Measurements from ENCODE around the gene MOSMO.
"Not testable (repeated sequence)": the region's sequence is repeated elsewhere in the genome, so short reads cannot be mapped to it uniquely, and the experiment has no call there.

MOSMO gene

GRCh38 chr16:22098405-22099255 lies 90.7 kb downstream of the MOSMO start:
- peak; percentile 22 to 30 for DNase-seq

DNA sequence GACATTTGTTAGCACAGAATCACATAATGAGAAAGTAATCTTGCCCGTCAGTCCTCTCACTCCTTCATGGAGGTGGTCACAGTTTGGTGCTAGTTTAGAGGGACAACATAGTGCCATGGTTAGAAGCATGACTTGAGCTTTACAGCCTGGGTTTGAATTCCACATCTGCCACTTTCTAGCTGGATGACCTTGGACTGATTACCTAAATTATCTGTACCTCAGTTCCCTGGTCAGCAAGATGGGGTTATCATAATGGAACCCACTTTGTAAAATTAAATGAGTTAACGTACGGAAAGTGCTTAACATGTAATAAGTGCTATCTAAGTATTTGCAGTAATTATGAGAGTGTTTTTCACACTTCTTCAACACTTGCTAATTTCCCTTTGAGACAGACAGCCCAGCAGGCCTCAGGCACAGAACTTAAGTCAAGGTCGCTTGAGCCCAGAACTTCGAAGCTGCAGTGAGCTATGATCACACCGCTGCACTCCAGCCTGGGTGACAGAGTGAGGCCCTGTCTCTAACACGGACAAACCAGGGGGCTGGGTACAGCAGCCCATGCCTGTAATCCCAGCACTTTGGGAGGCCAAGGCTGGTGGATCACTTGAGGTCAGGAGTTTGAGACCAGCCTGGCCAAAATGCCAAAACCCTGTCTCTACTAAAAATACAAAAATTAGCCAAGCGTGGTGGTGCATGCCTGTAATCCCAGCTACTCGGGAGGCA lies 91.5 kb downstream of the MOSMO start:
- no peak for DNase-seq

DNA sequence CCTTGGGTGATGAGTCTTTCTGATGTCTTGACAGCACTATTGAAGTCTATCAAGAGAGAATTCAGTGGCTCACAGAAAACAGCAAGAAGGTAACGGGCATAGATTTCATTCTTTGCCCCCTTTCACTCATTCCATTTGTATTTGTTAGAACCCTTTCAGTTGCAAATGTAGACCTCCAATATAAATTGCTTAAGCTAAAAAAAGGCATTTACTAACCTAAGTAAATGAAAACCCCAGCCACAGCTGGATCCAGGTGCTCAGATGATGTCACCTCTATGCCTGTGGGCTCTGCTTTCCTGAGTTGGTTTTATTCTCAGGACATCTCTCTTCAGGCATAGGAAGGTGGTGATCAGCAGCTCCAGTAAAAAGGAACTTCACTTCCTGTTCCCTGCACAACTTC lies 95.5 kb downstream of the MOSMO start:
- no peak for DNase-seq

DNA sequence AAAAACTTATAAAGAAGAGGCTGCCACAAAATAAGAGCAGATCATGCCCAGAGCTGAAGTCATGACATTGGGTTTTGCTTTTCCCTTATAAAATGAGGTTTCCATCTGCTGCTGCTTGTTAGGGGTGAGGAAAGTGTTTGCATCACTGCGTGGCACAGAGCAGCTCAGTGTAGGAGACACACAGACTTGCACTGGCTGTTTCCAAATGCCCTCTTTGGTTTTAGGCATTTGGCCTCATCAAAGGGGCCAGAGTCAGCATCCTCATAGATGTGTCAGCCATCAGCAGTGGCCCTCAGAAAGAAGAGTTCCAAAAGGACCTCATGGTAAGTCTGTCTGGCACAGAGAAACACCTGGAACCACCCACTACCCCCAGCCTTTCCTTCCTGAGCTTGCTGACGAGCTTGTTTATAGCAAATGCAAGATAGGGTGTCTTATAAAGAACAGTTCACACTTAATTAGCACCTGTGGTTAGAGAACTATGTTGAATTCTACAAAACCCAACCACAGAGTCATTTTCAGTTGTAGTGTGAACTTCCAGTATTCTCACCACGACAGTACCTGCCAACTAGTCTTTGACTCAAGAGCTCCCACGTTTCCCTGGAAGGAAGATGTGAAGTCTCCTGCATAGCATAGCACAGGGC lies 101.5 kb downstream of the MOSMO start:
- no peak for DNase-seq

DNA sequence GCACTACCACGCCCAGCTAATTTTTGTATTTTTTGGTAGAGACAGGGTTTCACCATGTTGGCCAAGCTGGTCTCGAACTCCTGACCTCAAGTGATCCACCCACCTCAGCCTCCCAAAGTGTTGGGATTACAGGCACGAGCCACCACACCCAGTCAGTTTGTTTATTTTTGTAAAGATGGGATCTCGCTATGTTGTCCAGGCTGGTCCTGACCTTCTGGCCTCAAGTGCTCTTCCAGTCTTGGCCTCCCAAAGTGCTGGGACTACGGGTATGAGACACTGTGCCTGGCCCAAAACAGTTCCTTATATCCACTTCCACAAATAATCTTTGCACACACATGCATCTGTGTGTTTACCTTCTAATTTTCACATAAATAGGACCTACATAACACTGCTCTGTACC lies 103.7 kb downstream of the MOSMO start:
- not testable (repeated sequence) for DNase-seq

- DNase-seq: no peak
Measured at GRCh38 chr16:22116095-22116700, 108.3 kb downstream of the MOSMO start.

GRCh38 chr16:22117609-22118008 lies 109.7 kb downstream of the MOSMO start:
- DNase-seq: no peak

DNA sequence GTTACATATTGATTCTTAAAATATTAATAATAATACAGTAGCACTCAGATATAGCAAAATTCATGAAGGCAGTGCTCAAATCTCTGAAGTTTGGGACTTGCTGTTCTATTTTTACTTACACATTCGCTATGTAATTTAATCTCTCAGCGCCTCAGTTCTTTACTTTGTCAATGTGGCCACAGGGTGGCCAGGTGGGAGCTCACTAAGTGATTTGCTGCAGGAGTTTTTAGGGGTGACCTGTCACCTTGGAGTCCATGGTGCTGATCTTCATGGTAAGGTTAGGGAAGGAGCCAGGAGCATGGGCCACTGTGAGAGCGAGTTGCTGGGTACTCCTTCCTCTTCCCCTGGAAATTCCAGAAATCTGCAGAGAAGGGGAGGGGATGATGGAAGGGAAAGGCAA lies 112.5 kb downstream of the MOSMO start:
- no peak for DNase-seq

DNA sequence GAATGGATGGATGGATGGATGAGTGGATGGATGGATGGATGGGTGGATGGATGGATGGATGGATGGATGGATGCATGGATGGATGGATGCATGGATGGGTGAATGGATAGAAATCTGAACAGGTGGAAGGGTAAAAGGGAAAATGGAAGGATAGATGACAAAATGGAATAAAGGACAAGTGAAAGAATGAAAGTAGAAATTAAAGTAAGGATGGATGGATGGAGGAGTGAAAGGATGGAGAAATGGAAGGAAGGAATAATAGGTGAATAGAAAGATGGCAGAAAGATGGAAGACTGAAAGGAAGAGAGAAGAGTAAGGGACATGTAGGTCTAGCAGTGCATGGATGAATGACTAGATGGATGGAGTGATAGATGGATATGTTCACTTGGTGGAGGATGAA lies 114.3 kb downstream of the MOSMO start:
- DNase-seq: no peak

- peak; percentile 54 to 80 for DNase-seq
Measured at GRCh38 chr16:22123146-22123545, 115.2 kb downstream of the MOSMO start.

DNA sequence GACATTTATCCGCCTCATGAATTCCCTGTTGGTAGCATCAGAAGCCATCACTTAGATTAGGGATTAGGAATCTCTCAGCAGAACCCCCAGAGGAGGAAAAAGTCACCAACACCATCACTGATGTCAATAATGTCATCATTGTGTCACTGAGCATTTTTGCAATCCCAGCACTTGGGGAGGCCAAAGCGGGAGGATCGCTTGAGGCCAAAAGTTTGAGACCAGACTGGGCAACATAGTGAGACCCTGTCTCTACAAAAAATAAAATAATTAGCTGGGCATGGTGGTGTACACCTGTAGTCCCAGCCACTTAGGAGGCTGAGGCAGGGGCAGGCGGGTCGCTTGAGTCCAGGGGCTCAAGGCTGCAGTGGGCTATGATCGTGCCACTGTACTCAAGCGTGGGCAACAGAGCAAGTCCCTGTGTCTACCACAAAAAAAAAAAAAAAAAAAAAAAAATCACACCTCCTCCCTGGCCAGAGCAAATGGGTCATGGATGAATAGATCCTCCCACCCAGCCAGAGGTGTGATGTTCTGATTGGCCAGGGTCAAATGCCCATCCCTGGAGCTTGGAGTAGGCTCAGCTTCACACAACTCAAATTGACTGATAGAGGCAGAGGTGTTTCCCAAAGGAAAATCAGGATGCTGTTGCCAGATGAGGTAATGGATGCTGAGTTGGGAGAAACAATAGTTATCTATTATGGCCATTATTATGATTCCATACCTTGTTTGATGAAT lies 116.0 kb downstream of the MOSMO start:
- no peak for DNase-seq

DNA sequence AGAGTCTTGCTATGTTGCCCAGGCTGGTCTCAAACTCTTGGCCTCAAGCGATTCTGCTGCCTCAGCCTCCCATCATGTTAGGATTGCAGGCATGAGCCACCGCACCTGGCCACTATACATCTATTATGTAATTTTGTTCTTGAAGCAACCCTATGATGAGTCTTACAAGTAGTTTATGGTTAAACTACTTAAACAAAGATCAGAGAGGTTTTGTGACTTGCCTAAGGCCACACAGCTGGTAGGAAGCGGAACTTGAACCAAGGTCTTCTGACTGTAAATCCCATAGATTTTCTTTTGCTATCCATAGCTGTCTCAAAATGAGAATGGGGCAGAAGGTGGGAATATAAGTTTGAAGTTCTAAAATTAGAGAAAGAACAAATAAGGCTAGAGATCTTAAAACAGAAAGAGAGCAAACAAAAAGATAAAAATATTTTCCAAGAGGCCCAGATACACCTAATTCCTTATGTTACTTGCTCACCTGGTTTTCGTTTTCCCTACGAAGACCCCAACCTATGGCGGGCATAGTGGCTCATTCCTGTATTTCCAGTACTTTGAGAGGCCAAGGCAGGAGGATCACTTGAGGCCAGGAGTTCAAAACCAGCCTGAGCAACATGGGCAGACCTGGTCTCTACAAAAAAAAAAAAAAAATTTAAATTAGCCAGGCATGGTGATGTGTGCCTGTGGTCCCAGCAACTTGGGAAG lies 116.8 kb downstream of the MOSMO start:
- no peak for DNase-seq

- no peak for DNase-seq
Measured at GRCh38 chr16:22126037-22126558, 118.2 kb downstream of the MOSMO start.

GRCh38 chr16:22128537-22128936 lies 120.6 kb downstream of the MOSMO start:
- not testable (repeated sequence) for DNase-seq

DNA sequence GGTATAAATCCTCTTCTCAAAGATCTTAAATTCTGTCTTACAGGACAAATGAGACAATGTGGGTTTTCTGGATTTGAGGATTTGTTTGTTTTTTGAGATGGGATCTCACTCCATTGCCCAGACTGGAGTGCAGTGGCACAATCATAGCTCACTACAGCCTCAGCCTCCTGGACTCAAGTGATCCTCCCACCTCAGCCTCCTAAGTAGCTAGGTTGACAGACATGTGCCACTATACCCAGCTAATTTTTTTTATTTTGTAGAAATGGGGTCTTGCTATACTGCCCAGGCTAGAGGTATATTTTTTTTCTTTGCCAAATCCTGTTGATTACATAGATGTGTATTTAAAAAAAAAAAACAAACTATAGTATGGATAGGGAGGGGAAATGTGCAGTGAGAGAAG lies 122.6 kb downstream of the MOSMO start:
- DNase-seq: no peak

- no peak for DNase-seq
Measured at GRCh38 chr16:22132801-22133200, 124.9 kb downstream of the MOSMO start.
